GM12873 (cell line): ENCODE measurements around the gene PDE6B.
A peak's percentile ranks its signal among the peaks of the same experiment; 100 is the strongest.

ENCODE experiments used
- TF ChIP-seq, protein P1 (sequence below): IDR thresholded peaks from 2 replicates; pipeline ENCODE4 v1.5.1; 2012; ENCODE audit warnings: low read depth, mild to moderate bottlenecking, moderate library complexity, low read length, control low read depth; ENCODE audit not compliant: insufficient read depth; ENCODE audit errors: missing control alignments

The PDE6B gene

GRCh38 chr4:683982-684622, 58.7 kb downstream of the PDE6B start:
- TF ChIP-seq, protein P1, sequence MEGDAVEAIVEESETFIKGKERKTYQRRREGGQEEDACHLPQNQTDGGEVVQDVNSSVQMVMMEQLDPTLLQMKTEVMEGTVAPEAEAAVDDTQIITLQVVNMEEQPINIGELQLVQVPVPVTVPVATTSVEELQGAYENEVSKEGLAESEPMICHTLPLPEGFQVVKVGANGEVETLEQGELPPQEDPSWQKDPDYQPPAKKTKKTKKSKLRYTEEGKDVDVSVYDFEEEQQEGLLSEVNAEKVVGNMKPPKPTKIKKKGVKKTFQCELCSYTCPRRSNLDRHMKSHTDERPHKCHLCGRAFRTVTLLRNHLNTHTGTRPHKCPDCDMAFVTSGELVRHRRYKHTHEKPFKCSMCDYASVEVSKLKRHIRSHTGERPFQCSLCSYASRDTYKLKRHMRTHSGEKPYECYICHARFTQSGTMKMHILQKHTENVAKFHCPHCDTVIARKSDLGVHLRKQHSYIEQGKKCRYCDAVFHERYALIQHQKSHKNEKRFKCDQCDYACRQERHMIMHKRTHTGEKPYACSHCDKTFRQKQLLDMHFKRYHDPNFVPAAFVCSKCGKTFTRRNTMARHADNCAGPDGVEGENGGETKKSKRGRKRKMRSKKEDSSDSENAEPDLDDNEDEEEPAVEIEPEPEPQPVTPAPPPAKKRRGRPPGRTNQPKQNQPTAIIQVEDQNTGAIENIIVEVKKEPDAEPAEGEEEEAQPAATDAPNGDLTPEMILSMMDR: peak; percentile 75

GRCh38 chr4:684623-685327, 59.4 kb downstream of the PDE6B start:
- TF ChIP-seq, protein P1: no peak

DNA sequence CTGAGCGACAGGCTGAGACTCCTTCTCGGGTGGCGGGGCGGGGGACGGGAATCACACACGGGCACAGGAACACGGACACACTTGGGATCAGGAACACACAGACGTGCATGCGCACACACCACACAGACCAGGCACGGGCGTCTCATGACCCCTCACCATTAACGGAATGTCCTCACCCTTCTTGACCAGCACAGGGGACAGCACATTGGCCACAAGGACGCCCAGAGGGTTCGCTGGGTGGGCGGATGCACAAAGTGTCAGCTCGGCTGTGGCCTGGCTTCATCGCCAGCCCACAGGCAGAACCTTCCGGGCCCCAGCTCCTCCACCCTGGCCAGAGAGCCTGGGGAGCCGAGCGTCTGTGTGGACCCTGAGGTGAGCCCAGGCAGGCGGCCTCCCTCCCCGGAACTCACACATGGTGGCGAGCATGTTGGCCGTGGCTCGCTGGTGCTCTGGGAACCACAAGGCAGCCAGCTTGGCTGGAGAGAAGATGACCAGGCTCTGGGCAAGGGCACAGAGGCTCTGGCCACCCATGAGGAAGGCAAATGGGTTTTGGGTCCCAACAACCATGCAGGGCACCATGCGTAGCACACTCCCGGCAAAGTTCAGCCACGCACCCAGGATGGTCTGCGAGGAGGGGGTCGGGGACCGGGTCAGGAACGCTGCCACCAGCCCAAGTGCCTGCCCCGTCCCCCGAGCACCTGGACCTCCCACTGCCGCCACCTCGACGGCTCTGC, 60.5 kb downstream of the PDE6B start:
- TF ChIP-seq, protein P1: no peak

- TF ChIP-seq, protein P1: no peak
Observed at GRCh38 chr4:686413-687040, 61.2 kb downstream of the PDE6B start.

GRCh38 chr4:687048-687970, 61.9 kb downstream of the PDE6B start:
- TF ChIP-seq, protein P1: no peak

- TF ChIP-seq, protein P1: no peak
Observed at GRCh38 chr4:687971-688853, 62.8 kb downstream of the PDE6B start.
